Transverse colon (tissue), 4 donors: ENCODE measurements around the gene NUDT8.

Experiments
- CTCF ChIP-seq, 5 experiments: fragments of 200-600 bp in 3 of 5; fragments of 450-650 bp in 2 of 5; sonication (generic) in 3 of 5; IDR thresholded peaks; 1 replicate in 2 of 5; 2 replicates in 3 of 5; pipeline ENCODE4 v1.5.1; 2016 to 2017; ENCODE audit warnings: antibody characterized with exemption in 5 of 5, inconsistent platforms in 3 of 5, mild to moderate bottlenecking in 2 of 5, moderate library complexity in 1 of 5
- EP300 ChIP-seq: sonication (generic); formaldehyde crosslinking; IDR thresholded peaks from one replicate; pipeline ENCODE4 v1.6.1; 2017; ENCODE audit warnings: antibody characterized with exemption, low read depth
- POLR2A ChIP-seq: fragments of 450-650 bp; IDR thresholded peaks from one replicate; pipeline ENCODE4 v1.6.1; 2016; ENCODE audit warnings: antibody characterized with exemption, mild to moderate bottlenecking, moderate library complexity
- POLR2AphosphoS5 ChIP-seq, 3 donors: sonication (generic); formaldehyde crosslinking; IDR thresholded peaks; one replicate each; pipeline ENCODE4 v1.6.1; 2016; ENCODE audit warnings: antibody characterized with exemption in 3 of 3

DNA sequence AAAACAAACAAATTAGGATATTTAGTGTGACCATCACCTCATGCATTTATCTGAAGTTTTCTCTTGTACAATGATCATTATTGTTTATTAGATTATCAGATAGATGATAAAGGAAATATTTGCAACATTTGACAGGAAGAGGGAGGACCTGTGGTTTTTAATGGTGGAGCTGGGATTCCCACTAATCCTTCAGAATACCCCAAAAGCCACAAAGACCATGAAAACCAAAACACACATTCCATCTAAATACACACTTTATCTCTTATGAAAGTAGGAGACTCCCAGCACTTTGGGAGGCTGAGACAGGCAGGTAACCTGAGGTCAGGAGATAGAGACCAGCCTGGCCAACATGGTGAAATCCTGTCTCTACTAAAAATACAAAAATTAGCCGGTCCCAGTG is 30.6 kb downstream of the NUDT8 start:
- TF ChIP-seq EP300: no peak
- TF ChIP-seq CTCF (IDR thresholded peaks at IDR 0.05): no peak
- TF ChIP-seq POLR2A: no peak
- TF ChIP-seq POLR2AphosphoS5 (IDR thresholded peaks at IDR 0.05): no peak
